HL-60 (cell line): ENCODE results near the gene SMCO3.

ENCODE experiments used
- DNase-seq, 2 experiments: peaks; one replicate each; pipeline ENCODE4 v3.0.0-alpha.2; 2010 to 2020; ENCODE audit warnings: low read depth in 1 of 2, low spot score in 1 of 2
- H3K27ac ChIP-seq: fragments of 250-450 bp; sonication (Bioruptor Pico); replicated peaks from 2 replicates; pipeline ENCODE4 v1.5.1; 2020; ENCODE audit warnings: mild to moderate bottlenecking, moderate library complexity
- H3K27me3 ChIP-seq: fragments of 250-450 bp; sonication (Bioruptor Pico); 2 replicates; pipeline ENCODE4 v1.5.1; 2021; ENCODE audit warnings: mild to moderate bottlenecking, moderate library complexity; ENCODE audit not compliant: insufficient read depth, poor library complexity, severe bottlenecking
- H3K4me3 ChIP-seq: replicated peaks from 2 replicates; pipeline ENCODE4 v1.5.1; 2011; ENCODE audit warnings: mild to moderate bottlenecking, control low read depth, low read length; ENCODE audit not compliant: insufficient read depth
- CTCF ChIP-seq: IDR thresholded peaks from one replicate; pipeline ENCODE4 v1.5.1; 2011; ENCODE audit warnings: low read length, control low read depth, inconsistent platforms; ENCODE audit not compliant: insufficient read depth
- GABPA ChIP-seq: IDR thresholded peaks from 2 replicates; pipeline ENCODE4 v1.6.1; 2012; ENCODE audit warnings: low read depth
- POLR2AphosphoS5 ChIP-seq: IDR thresholded peaks from 2 replicates; pipeline ENCODE4 v1.6.1; 2012; ENCODE audit warnings: low read depth
- REST ChIP-seq: IDR thresholded peaks from 2 replicates; pipeline ENCODE4 v1.6.1; 2012; ENCODE audit warnings: low read depth; ENCODE audit not compliant: insufficient replicate concordance
- SPI1 ChIP-seq: IDR thresholded peaks from 2 replicates; pipeline ENCODE4 v1.6.1; 2012; ENCODE audit warnings: low read depth, mild to moderate bottlenecking, borderline replicate concordance

The SMCO3 gene

GRCh38 chr12:14769969-14770495 lies 44.0 kb downstream of the SMCO3 start:
- DNase-seq = peak; percentile 65 to 82
- Histone ChIP-seq H3K4me3 (peak overlapping the region; percentile 78), H3K27me3 (no peaks in the 10 kb centered on the region), H3K27ac (peak overlapping the region; percentile 57)
- TF ChIP-seq GABPA = no peak
- TF ChIP-seq REST = no peak
- peak; percentile 89 for TF ChIP-seq CTCF
- no peak for TF ChIP-seq SPI1
- TF ChIP-seq POLR2AphosphoS5 = peak; percentile 47

- DNase-seq = no peak
These were observed 44.5 kb downstream of the SMCO3 start for GRCh38 chr12:14769466-14769968.

More at GRCh38 chr12:14769466-14769968, 44.5 kb downstream of the SMCO3 start:
- H3K4me3 ChIP-seq = peak overlapping the region; percentile 78
- no peak overlapping the region; the same call in 1 of the 2 replicates for H3K27ac ChIP-seq
- no peaks in the 10 kb centered on the region for H3K27me3 ChIP-seq
- TF ChIP-seq POLR2AphosphoS5 (no peak), GABPA (no peak), REST (no peak), CTCF (no peak), SPI1 (no peak)
